Small intestine (tissue), 7 donors: Measurements from ENCODE around the gene RAD51B. TPM values are rescaled to one million over a fixed set of nuclear protein-coding genes. Genes with fewer than 3 reads are reported as not detected.

ENCODE experiments used
- DNase-seq, 2 donors: peaks; one replicate each; pipeline versions ENCODE4 v3.0.0 to v3.0.0-alpha.2; 2013
- FAIRE-seq: peaks from 2 replicates; lab custom pipeline; 2012; peaks lifted over from hg19 to GRCh38; lab: Jason Lieb, UNC
- H3K27ac ChIP-seq, 3 donors: one replicate each; pipeline ENCODE4 v1.5.1; 2013; ENCODE audit warnings: low read length in 2 of 3, mild to moderate bottlenecking in 2 of 3, control low read depth in 1 of 3, inconsistent platforms in 1 of 3, low read depth in 1 of 3, moderate library complexity in 1 of 3
- H3K27me3 ChIP-seq, 3 donors: one replicate each; pipeline ENCODE4 v1.6.1; 2013; ENCODE audit warnings: low read length in 3 of 3, inconsistent platforms in 1 of 3; ENCODE audit not compliant: control insufficient read depth in 3 of 3, insufficient read depth in 3 of 3
- H3K36me3 ChIP-seq, 3 donors: one replicate each; pipeline ENCODE4 v1.6.1; 2013; ENCODE audit warnings: low read length in 3 of 3, inconsistent platforms in 1 of 3, low read depth in 1 of 3, mild to moderate bottlenecking in 1 of 3, moderate library complexity in 1 of 3; ENCODE audit not compliant: control insufficient read depth in 3 of 3, insufficient read depth in 2 of 3
- H3K4me1 ChIP-seq, 3 donors: one replicate each; pipeline ENCODE4 v1.6.1; 2013; ENCODE audit warnings: low read length in 2 of 3, inconsistent platforms in 1 of 3, low read depth in 1 of 3, mild to moderate bottlenecking in 1 of 3, moderate library complexity in 1 of 3; ENCODE audit not compliant: control insufficient read depth in 3 of 3, insufficient read depth in 2 of 3
- H3K4me3 ChIP-seq, 3 donors: one replicate each; pipeline ENCODE4 v1.5.1; 2013; ENCODE audit warnings: low read length in 3 of 3, control low read depth in 1 of 3, inconsistent platforms in 1 of 3, low read depth in 1 of 3, mild to moderate bottlenecking in 1 of 3, moderate library complexity in 1 of 3
- H3K9me3 ChIP-seq, 2 donors: one replicate each; pipeline ENCODE4 v1.6.1; 2013; ENCODE audit warnings: low read depth in 1 of 2, low read length in 1 of 2; ENCODE audit not compliant: control insufficient read depth in 2 of 2, insufficient read depth in 1 of 2
- WGBS, 3 donors: extraction: QIAGEN DNeasy Blood & Tissue Kit; methylation state at CpG; one replicate each; pipeline ENCODE4 v1.1.7; 2013; 5-methylcytosine and 5-hydroxymethylcytosine counted together
- polyA plus RNA-seq, 4 donors: library from polyadenylated mRNA; stranded (reverse) in 3 of 4; unstranded in 1 of 4; fragments of 200-250 nt in 3 of 4; fragments of 120-200 nt in 1 of 4; gene quantifications; one replicate each; pipeline versions ENCODE4 v1.2.1 to v1.2.3, GENCODE V29; 2013
- donor health status: healthy with polysubstance abuse.
- donor health status: control.
- donor health status: control.
- donor health status: Bipolar disorder and iron deficiency.
- donor health status: healthy.

RAD51B gene
- polyA plus RNA-seq, 4 donors: 1.1 to 9.0 (median 4.1) TPM

DNA sequence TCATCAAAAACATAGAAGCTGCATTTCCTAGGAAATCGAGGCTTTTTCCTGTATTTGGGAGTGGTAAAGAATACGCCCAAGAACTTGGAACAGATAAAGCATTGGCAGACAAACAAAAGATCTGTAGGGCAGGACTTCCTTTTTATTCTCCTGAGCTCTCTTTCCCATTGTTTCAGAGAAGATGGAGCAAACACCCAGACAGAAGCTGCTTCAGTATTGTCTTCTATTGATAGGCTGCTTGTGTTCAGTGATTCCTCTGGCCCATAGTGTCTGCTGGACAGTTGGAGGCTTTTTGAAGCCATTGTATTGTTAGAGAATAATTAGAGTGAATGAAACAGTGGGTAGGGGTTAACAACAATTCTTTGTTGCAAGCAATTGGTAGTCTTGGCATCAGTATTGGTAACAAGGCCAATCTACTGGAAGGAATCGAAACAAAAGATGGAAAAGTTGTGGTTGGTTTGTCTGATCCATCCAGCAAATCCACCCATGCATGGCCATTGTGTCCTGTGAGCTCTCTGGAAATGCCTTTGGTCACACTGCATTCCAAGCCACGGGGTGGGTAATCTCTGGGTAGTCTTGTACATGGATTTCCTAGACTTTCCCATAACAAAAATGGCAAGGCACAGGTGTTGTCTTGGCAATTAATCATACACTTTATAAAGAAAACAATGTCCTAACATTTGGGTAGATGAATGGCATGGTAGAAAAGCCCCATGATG, 424.8 kb downstream of the RAD51B start:
- Histone ChIP-seq H3K27ac (peak overlapping the region; percentile 24 to 91 (median 84)), H3K4me1 (peaks cover 13 to 91% (median 31%) of the 10 kb centered on the region in 3 donors), H3K4me3 (no peak overlapping the region), H3K36me3 (no peaks in the 10 kb centered on the region), H3K9me3 (no peaks in the 10 kb centered on the region), H3K27me3 (no peaks in the 10 kb centered on the region)
- 34 to 43% (median 34%) methylated on average over 4 of the region's 4 CpGs for WGBS, 3 donors
- FAIRE-seq (no peak), DNase-seq (no peak)

DNA sequence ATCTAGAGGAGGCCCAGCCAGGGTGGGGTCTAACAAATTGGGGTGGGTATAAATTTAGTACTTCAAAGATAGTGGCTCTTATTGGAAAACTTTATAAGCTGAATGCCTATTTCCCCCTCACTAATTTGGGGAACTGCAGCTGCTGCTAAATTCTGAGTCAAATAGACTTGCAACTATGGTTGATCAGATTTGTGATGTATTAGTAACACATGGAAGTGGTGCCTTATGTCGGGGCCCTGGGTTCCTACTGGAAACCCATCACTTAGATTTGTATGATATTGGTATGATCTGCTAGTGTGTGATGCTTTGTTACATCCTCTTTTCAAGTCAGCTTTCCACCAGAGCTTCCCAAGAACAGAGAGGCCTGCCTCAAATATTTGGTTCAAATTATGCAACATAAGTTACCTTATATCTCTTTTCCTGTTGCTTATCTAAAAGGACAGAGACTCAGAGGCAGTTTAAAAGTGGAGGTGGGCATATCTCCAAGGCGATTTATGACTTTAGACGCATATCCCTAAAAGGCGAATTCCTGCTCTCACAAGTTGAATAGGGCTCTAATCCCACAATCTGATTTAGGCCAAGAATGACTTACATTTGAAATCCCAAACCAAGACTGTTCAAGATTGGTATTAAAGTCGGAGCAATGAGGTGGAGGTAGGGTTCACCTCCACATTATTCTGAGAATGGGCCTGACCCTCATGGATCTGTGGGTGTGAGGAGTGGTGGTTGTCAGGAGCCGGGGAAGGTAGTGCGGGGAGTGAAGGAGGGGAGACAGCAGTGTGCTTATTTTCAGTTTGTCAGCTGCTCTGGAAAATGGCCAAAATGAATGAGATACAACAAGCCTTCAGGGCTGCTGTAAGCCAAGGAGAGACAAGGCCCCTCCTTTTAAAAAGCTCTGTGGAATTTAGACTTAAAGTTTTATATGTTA, 425.8 kb downstream of the RAD51B start:
- Histone ChIP-seq H3K4me3 (no peak overlapping the region), H3K4me1 (peaks cover 12 to 91% (median 35%) of the 10 kb centered on the region in 3 donors), H3K36me3 (no peaks in the 10 kb centered on the region), H3K9me3 (no peaks in the 10 kb centered on the region), H3K27ac (peak overlapping the region; percentile 43 to 91 (median 84)), H3K27me3 (no peaks in the 10 kb centered on the region)
- DNase-seq (peak in 1 of 2 donors; percentile 53), FAIRE-seq (no peak)
- WGBS, 3 donors: 27 to 39% (median 35%) methylated on average over 7 of the region's 7 CpGs

DNA sequence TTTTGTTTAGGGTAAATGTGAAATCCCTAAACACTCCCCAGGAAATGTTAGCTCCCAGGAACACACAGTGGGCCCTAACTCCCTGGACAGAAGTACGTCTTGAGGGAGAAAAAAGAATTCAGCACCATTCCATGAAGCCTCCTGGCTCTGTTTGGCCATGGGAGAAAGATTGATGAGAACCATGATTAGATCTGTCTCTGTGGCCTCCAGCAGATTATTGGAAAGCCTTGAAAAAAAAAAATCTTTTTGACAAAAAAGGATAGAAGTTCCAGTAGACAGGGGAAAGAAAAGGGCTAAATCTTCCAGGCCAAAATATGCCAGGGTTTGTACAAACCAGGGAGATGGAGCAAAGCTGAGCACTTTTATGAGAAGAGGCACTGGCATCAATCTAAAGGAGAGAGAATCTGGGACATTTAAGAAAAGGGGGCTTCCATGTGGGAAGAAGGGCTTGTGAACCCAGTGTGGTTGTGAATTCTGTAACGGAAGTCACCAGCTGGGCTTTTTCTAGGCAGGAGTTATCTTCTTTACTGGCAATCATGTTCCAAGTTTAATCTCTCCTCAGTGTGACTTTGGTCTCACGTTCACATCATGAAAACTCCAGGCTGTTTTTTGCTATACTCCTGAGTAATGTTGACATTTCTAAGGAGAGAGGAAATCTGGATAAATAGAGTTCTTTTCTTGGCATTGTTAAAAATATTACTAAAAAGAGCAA, 426.7 kb downstream of the RAD51B start:
- no peak for FAIRE-seq
- 31 to 42% (median 36%) methylated on average over 3 of the region's 3 CpGs for WGBS, 3 donors
- H3K4me1 ChIP-seq: peaks cover 12 to 91% (median 39%) of the 10 kb centered on the region in 3 donors
- no peaks in the 10 kb centered on the region for H3K27me3 ChIP-seq
- peak; percentile 77 to 83 for DNase-seq
- H3K4me3 ChIP-seq: no peak overlapping the region
- H3K27ac ChIP-seq: peak overlapping the region; percentile 43 to 91 (median 84)
- H3K9me3 ChIP-seq: no peaks in the 10 kb centered on the region
- no peaks in the 10 kb centered on the region for H3K36me3 ChIP-seq

DNA sequence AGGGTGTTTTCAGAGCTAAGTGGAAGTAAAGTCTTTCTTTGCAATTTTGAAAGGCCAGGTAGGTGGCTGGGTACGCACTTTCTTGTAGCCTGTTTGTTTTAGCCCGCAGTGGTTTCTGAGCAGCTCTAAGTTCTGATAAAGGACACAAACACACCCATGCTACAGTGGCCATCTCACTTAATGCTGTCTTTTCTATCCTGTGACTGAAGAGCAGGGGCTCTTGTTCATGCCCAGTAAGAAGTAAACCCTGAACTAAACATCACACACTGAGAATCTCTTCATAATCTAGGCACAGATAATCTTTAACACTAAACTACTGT, 427.2 kb downstream of the RAD51B start:
- no peaks in the 10 kb centered on the region for H3K36me3 ChIP-seq
- WGBS, 3 donors: 14 to 41% (median 32%) methylated on average over 2 of the region's 2 CpGs
- H3K9me3 ChIP-seq: no peaks in the 10 kb centered on the region
- peaks cover 10 to 89% (median 39%) of the 10 kb centered on the region in 3 donors for H3K4me1 ChIP-seq
- no peaks in the 10 kb centered on the region for H3K27me3 ChIP-seq
- no peak for DNase-seq
- FAIRE-seq: no peak
- H3K27ac ChIP-seq: peak overlapping the region; percentile 43 to 91 (median 84)
- H3K4me3 ChIP-seq: no peak overlapping the region

DNA sequence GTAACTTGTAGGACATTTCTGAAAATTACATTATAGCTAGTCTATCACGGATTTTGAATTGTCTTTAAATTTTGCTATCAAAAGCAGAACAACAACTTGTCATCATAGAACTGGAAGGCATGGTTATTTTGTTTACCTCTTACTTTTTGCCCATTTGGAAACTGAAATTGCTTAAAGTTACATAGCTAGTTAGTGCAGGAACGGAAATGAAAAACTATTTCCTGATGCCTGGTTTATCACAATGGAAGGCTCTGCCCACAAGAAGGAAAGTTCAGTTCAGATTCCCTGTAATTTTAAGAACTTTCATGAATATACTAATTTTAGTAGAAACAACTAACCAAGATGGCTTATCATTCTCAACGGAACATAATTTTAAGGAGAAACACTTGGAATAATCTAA, 427.7 kb downstream of the RAD51B start:
- FAIRE-seq (no peak), DNase-seq (peak in 1 of 2 donors; percentile 26)
- Histone ChIP-seq H3K4me1 (peaks cover 7 to 84% (median 39%) of the 10 kb centered on the region in 3 donors), H3K4me3 (no peak overlapping the region), H3K27me3 (no peaks in the 10 kb centered on the region), H3K36me3 (no peaks in the 10 kb centered on the region), H3K9me3 (no peaks in the 10 kb centered on the region), H3K27ac (peak overlapping the region in 1 of 3 donors; percentile 91)
- WGBS, 3 donors: 48 to 57% (median 55%) methylated on average over 3 of the region's 3 CpGs

DNA sequence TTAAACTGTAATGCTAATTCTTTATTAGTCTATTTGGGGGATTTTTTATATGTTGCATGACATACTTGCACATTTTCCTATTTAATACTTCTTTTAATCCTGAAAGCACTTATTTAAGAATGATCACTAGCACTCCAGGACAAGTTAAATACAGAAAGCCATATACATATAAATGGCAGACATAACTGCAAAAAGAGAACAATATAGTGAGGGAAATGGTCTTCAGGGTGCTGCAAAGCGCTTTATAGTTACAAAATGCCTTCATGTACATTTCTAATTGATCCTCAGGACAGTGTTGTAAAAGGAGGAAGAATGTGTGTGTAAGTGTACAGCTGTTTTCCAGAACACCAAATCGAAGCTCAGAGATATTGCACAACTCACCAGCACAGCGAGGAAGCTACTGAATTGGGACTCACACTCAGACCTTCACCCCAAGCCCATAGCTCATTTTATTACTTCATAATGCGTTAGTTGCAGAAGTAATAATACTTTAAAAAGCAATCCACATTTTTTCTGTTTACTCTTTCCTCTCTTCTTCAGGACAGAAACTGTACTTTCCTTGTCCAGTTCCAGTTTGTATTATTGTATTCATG, 428.2 kb downstream of the RAD51B start:
- Histone ChIP-seq H3K27ac (peak overlapping the region; percentile 49 to 91 (median 78)), H3K27me3 (no peaks in the 10 kb centered on the region), H3K36me3 (no peaks in the 10 kb centered on the region), H3K9me3 (no peaks in the 10 kb centered on the region), H3K4me1 (peaks cover 7 to 79% (median 39%) of the 10 kb centered on the region in 3 donors), H3K4me3 (no peak overlapping the region)
- 19 to 38% (median 25%) methylated on average over 4 of the region's 4 CpGs for WGBS, 3 donors
- DNase-seq (peak; percentile 52 to 55), FAIRE-seq (no peak)

DNA sequence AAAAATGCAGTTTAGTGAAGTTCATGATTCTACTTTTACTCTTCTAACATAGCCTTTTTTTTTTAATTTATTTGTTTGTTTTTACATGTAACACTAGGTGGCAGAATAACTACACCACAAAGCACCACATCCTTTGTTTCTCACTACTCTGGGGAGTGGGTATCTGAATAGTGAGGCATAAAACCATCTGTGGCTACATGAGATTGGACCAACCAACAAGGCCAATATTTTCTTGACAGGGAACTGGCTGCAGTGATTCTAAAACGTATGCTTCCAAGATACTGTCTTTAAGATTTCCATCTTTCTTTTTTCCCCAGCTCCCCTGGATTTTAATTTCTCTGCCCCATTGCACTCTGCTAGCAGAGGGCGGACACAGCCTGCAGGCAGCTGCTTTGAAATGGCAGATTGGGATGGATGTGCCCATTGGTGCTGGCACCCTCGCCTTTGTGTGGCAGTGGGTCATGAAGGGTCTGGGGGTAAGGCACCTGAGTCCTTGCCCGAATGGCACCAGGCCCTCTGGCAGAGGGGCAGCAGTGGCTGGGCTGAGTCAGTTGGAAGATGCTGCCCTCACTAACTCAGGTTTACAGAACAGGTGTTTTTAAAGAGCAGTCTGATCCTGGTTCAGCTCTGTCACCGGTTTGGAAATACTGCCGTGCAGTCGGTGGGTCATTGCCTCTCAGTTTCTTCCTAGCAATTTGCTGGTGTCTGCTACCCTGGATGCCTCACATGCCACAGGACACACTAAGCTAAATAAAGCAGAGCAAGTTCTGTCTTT, 429.1 kb downstream of the RAD51B start:
- Histone ChIP-seq H3K36me3 (no peaks in the 10 kb centered on the region), H3K27ac (peak overlapping the region; percentile 60 to 91 (median 74)), H3K9me3 (no peaks in the 10 kb centered on the region), H3K4me3 (no peak overlapping the region), H3K4me1 (peaks cover 7 to 72% (median 39%) of the 10 kb centered on the region in 3 donors), H3K27me3 (no peaks in the 10 kb centered on the region)
- no peak for FAIRE-seq
- 36 to 52% (median 47%) methylated on average over 7 of the region's 7 CpGs for whole genome bisulfite sequencing, 3 donors
- DNase-seq: peak; percentile 59 to 78
